ENCODE data around the gene IL1R2. TPM values are rescaled to one million over a fixed set of nuclear protein-coding genes. Genes with fewer than 3 reads are reported as not detected.

The IL1R2 gene
- total and polyA plus RNA-seq, 9 of the 15 experiments (the other 6 are each of a cell fraction or from before 2014, with no cell fraction given): 0.13 TPM; not detected in 8

- TF ChIP-seq JUND (IDR thresholded peaks at IDR 0.05; ENCODE audit: borderline replicate concordance, low read depth, low read length): peak; percentile 48; the same call in 1 of the 2 replicates
- TF ChIP-seq JUND (tag; IDR thresholded peaks at IDR 0.05; ENCODE audit: borderline replicate concordance, low read depth, low read length): peak; percentile 55; the same call in 1 of the 3 replicates
- no peak for TF ChIP-seq ZNF75A (CRISPR knock-in tag; IDR thresholded peaks at IDR 0.05)
- TF ChIP-seq NR3C1 (CRISPR knock-in tag; IDR thresholded peaks at IDR 0.05): no peak
- TF ChIP-seq DPF2 (IDR thresholded peaks at IDR 0.05): peak; percentile 42; the same call in 1 of the 2 replicates
- TF ChIP-seq, protein P1, sequence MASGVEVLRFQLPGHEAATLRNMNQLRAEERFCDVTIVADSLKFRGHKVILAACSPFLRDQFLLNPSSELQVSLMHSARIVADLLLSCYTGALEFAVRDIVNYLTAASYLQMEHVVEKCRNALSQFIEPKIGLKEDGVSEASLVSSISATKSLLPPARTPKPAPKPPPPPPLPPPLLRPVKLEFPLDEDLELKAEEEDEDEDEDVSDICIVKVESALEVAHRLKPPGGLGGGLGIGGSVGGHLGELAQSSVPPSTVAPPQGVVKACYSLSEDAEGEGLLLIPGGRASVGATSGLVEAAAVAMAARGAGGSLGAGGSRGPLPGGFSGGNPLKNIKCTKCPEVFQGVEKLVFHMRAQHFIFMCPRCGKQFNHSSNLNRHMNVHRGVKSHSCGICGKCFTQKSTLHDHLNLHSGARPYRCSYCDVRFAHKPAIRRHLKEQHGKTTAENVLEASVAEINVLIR (CRISPR knock-in tag; IDR thresholded peaks at IDR 0.05): peak; percentile 41
- TF ChIP-seq EP400 (IDR thresholded peaks at IDR 0.05): peak; percentile 10; the same call in 1 of the 2 replicates
- peak; percentile 61; the same call in 1 of the 2 replicates for TF ChIP-seq ZBTB7A (IDR thresholded peaks at IDR 0.05; ENCODE audit: borderline replicate concordance, control insufficient read depth, low read depth, low read length)
- 0 out of 2 replicates have a peak, but pooled peaks have one; percentile 37 for TF ChIP-seq ETS1 (conservative IDR thresholded peaks at IDR 0.05; ENCODE audit: control insufficient read depth, low read depth, low read length)
- peak; percentile 56 for TF ChIP-seq CBFA2T2 (conservative IDR thresholded peaks at IDR 0.05)
- TF ChIP-seq NR2F6 (CRISPR knock-in tag; IDR thresholded peaks at IDR 0.05): no peak
- no peak for TF ChIP-seq ETS2 (tag; IDR thresholded peaks at IDR 0.05; ENCODE audit: borderline replicate concordance, poor library complexity, severe bottlenecking)
- TF ChIP-seq ZNF217 (CRISPR knock-in tag; IDR thresholded peaks at IDR 0.05): no peak
- TF ChIP-seq TBP (optimal IDR thresholded peaks at IDR 0.05; ENCODE audit: low read depth, low read length): no peak
- TF ChIP-seq KDM1A (IDR thresholded peaks at IDR 0.05): peak; percentile 77 to 79
- TF ChIP-seq PML (IDR thresholded peaks at IDR 0.05; ENCODE audit: low read length): 0 out of 2 replicates have a peak, but pooled peaks have one; percentile 21
- TF ChIP-seq PHF21A (IDR thresholded peaks at IDR 0.05; ENCODE audit: borderline replicate concordance, low read depth): no peak
- no peak for TF ChIP-seq SMARCE1 (IDR thresholded peaks at IDR 0.05)
- TF ChIP-seq CREB5 (CRISPR knock-in tag; IDR thresholded peaks at IDR 0.05): no peak
- 0 out of 2 replicates have a peak, but pooled peaks have one; percentile 34 for TF ChIP-seq HDAC2 (IDR thresholded peaks at IDR 0.05)
- 0 out of 2 replicates have a peak, but pooled peaks have one; percentile 43 for TF ChIP-seq ZNF584 (CRISPR knock-in tag; IDR thresholded peaks at IDR 0.05; ENCODE audit: low read depth)
- TF ChIP-seq CBFB (CRISPR knock-in tag; IDR thresholded peaks at IDR 0.05): no peak
- TF ChIP-seq HOXB6 (CRISPR knock-in tag; IDR thresholded peaks at IDR 0.05; ENCODE audit: borderline replicate concordance): no peak
- TF ChIP-seq ZNF766 (CRISPR knock-in tag; conservative IDR thresholded peaks at IDR 0.05): peak; percentile 39; the same call in 1 of the 2 replicates
Observed at GRCh38 chr2:102050854-102051391, 59.2 kb downstream of the IL1R2 start (continued).

Measured in K562 (cell line).